Measurements from ENCODE around the gene PTPRN2. TPM values are rescaled to one million over a fixed set of nuclear protein-coding genes. Genes with fewer than 3 reads are reported as not detected.
A peak's percentile ranks its signal among the peaks of the same experiment; 100 is the strongest.
"Not testable (repeated sequence)": the region's sequence is repeated elsewhere in the genome, so short reads cannot be mapped to it uniquely, and the experiment has no call there.

Gene PTPRN2
- total and polyA plus RNA-seq, 2 experiments from 2014 or later, result 0.28 TPM; not detected in 1

GRCh38 chr7:158378978-158379377 lies 208.6 kb downstream of the PTPRN2 start:
- Histone ChIP-seq H3K27ac (no peak overlapping the region), H3K9me3 (ENCODE audit: low read depth) (no peaks in the 10 kb centered on the region), H3K36me3 (no peaks in the 10 kb centered on the region), H3K4me3 (no peak overlapping the region), H3K4me1 (ENCODE audit: low read depth) (no peaks in the 10 kb centered on the region), H3K27me3 (no peaks in the 10 kb centered on the region)
- TF ChIP-seq, protein P1, sequence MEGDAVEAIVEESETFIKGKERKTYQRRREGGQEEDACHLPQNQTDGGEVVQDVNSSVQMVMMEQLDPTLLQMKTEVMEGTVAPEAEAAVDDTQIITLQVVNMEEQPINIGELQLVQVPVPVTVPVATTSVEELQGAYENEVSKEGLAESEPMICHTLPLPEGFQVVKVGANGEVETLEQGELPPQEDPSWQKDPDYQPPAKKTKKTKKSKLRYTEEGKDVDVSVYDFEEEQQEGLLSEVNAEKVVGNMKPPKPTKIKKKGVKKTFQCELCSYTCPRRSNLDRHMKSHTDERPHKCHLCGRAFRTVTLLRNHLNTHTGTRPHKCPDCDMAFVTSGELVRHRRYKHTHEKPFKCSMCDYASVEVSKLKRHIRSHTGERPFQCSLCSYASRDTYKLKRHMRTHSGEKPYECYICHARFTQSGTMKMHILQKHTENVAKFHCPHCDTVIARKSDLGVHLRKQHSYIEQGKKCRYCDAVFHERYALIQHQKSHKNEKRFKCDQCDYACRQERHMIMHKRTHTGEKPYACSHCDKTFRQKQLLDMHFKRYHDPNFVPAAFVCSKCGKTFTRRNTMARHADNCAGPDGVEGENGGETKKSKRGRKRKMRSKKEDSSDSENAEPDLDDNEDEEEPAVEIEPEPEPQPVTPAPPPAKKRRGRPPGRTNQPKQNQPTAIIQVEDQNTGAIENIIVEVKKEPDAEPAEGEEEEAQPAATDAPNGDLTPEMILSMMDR (IDR thresholded peaks at IDR 0.05; ENCODE audit: low read depth, low read length), result no peak
- no peak for DNase-seq (ENCODE audit: low read depth in 1 of 2, low spot score in 1 of 2)

DNA sequence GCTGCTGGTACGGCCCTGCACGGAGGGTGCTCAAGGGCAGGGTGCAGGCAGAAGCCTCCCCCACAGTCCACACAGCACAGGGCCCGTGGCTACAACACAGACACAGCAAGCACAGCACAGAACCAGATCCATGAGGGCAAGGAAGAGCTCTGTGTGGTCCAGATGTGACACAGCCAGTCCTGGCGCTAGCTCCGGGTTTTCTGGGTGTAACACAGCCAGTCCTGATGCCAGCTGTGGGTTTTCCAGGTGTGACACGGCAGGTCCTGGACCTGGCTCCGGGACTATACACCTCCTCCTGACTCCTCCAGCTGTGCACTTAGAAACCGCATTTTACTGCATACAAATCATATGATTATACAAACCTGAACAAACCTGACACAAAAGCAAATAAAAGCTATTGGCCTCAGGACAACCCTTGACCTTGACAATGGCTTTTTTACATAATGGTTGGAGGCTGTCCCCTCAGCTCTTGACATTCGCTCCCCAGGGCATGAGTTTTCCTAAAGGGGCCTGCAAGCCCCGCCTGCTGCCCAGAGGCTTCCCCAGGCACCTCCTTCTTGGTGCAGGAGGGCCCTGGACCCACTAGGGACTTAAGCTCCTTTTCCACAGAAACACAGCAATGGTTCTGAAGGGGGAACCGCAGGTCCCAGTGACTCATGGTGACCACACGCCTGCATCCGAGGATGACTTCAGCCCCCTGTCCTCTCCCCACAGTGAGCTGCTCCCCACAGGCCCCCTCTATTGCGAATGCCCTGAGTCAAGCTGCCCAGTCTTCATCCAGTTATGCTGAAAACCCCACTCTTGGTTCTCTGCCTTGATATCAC lies 209.6 kb downstream of the PTPRN2 start:
- DNase-seq (ENCODE audit: low read depth in 1 of 2, low spot score in 1 of 2), result no peak
- H3K9me3 ChIP-seq (ENCODE audit: low read depth), result no peaks in the 10 kb centered on the region

DNA sequence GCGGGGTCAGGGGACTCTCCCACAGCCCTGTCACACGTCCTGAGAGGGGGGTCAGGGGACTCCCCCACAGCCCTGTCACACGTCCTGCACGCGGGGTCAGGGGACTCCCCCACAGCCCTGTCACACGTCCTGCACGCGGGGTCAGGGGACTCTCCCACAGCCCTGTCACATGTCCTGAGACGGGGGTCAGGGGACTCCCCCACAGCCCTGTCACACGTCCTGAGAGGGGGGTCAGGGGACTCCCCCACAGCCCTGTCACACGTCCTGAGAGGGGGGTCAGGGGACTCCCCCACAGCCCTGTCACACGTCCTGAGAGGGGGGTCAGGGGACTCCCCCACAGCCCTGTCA lies 210.8 kb downstream of the PTPRN2 start:
- H3K9me3 ChIP-seq (ENCODE audit: low read depth); H3K4me3 ChIP-seq; H3K4me1 ChIP-seq (ENCODE audit: low read depth); H3K36me3 ChIP-seq; H3K27ac ChIP-seq; H3K27me3 ChIP-seq; DNase-seq (ENCODE audit: low read depth in 1 of 2, low spot score in 1 of 2): not testable (repeated sequence)

More for the DNA sequence above, 209.6 kb downstream of the PTPRN2 start:
- no peaks in the 10 kb centered on the region for H3K27me3 ChIP-seq
- H3K36me3 ChIP-seq, result no peaks in the 10 kb centered on the region
- no peak overlapping the region for H3K4me3 ChIP-seq
- no peaks in the 10 kb centered on the region for H3K4me1 ChIP-seq (ENCODE audit: low read depth)
- TF ChIP-seq, protein P1 (IDR thresholded peaks at IDR 0.05; ENCODE audit: low read depth, low read length), result no peak
- H3K27ac ChIP-seq, result no peak overlapping the region

- H3K27me3 ChIP-seq; H3K36me3 ChIP-seq; DNase-seq (ENCODE audit: low read depth in 1 of 2, low spot score in 1 of 2); H3K4me3 ChIP-seq; H3K9me3 ChIP-seq (ENCODE audit: low read depth); H3K4me1 ChIP-seq (ENCODE audit: low read depth); H3K27ac ChIP-seq: not testable (repeated sequence)
Measured at GRCh38 chr7:158376146-158376838, 211.3 kb downstream of the PTPRN2 start.

DNA sequence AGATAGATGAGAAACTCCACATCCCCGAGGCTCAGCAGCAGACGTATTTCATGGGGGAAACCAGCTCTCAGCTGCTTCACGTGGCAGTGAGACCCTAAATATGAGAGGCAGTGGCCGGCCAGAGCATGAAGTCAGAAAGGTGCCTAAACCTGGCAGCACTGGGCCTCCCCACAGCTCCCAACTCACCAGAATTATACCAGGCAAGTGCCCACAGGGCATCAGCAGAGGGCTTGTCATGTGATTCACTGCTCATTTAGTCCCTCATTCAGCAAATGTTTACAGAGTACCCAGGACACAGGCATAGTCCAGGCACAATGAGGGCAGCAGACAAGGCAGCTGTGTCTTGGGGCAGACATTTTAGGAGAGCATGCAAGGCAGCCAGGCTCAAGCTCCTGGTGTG lies 212.6 kb downstream of the PTPRN2 start:
- TF ChIP-seq, protein P1 (IDR thresholded peaks at IDR 0.05; ENCODE audit: low read depth, low read length), result no peak
- no peak for DNase-seq (ENCODE audit: low read depth in 1 of 2, low spot score in 1 of 2)

GRCh38 chr7:158374586-158374985 lies 213.0 kb downstream of the PTPRN2 start:
- TF ChIP-seq, protein P1 (IDR thresholded peaks at IDR 0.05; ENCODE audit: low read depth, low read length), result no peak
- no peaks in the 10 kb centered on the region for H3K9me3 ChIP-seq (ENCODE audit: low read depth)
- H3K27ac ChIP-seq, result no peak overlapping the region
- H3K36me3 ChIP-seq, result no peaks in the 10 kb centered on the region
- peak in 1 of 2 donors; percentile 21 for DNase-seq (ENCODE audit: low read depth in 1 of 2, low spot score in 1 of 2)
- no peaks in the 10 kb centered on the region for H3K27me3 ChIP-seq
- no peaks in the 10 kb centered on the region for H3K4me1 ChIP-seq (ENCODE audit: low read depth)
- H3K4me3 ChIP-seq, result no peak overlapping the region

More for the DNA sequence above, 212.6 kb downstream of the PTPRN2 start:
- Histone ChIP-seq H3K9me3 (ENCODE audit: low read depth) (no peaks in the 10 kb centered on the region), H3K27me3 (no peaks in the 10 kb centered on the region), H3K4me3 (no peak overlapping the region), H3K27ac (no peak overlapping the region), H3K36me3 (no peaks in the 10 kb centered on the region), H3K4me1 (ENCODE audit: low read depth) (no peaks in the 10 kb centered on the region)

Data from cardiac muscle cell (in vitro differentiated cells and primary cell).